GM19395 (cell line): Measurements from ENCODE around the gene SPOCK1.
"Not testable (repeated sequence)": the region's sequence is repeated elsewhere in the genome, so short reads cannot be mapped to it uniquely, and the experiment has no call there.

Experiments used
- ATAC-seq: cut with Tn5 transposase; IDR thresholded peaks from one replicate; pipeline ENCODE4 v1.9.1; 2021; ENCODE audit warnings: mild to moderate bottlenecking, moderate library complexity; ENCODE audit not compliant: unreplicated experiment

SPOCK1 gene

GRCh38 chr5:136999787-137000186 is 499.3 kb downstream of the SPOCK1 start:
- no peak for ATAC-seq

GRCh38 chr5:136998854-136999357 is 500.2 kb downstream of the SPOCK1 start:
- no peak for ATAC-seq

GRCh38 chr5:136994154-136994553 is 505.0 kb downstream of the SPOCK1 start:
- ATAC-seq, result no peak

- ATAC-seq, result no peak
Observed at GRCh38 chr5:136992796-136993489, 506.2 kb downstream of the SPOCK1 start.

- no peak for ATAC-seq
Observed at GRCh38 chr5:136985785-136986475, 513.2 kb downstream of the SPOCK1 start.

- ATAC-seq, result no peak
Observed at GRCh38 chr5:136984772-136985446, 514.2 kb downstream of the SPOCK1 start.

- ATAC-seq, result no peak
Observed at GRCh38 chr5:136981936-136982335, 517.2 kb downstream of the SPOCK1 start.

- no peak for ATAC-seq
Observed at GRCh38 chr5:136979131-136979530, 520.0 kb downstream of the SPOCK1 start.

GRCh38 chr5:136963504-136963903 is 535.6 kb downstream of the SPOCK1 start:
- ATAC-seq, result no peak

GRCh38 chr5:136957428-136957827 is 541.7 kb downstream of the SPOCK1 start:
- no peak for ATAC-seq

- not testable (repeated sequence) for ATAC-seq
Observed at GRCh38 chr5:136954142-136954541, 545.0 kb downstream of the SPOCK1 start.

- not testable (repeated sequence) for ATAC-seq
Observed at GRCh38 chr5:136953346-136954069, 545.6 kb downstream of the SPOCK1 start.

GRCh38 chr5:136927571-136927970 is 571.6 kb downstream of the SPOCK1 start:
- ATAC-seq, result no peak

GRCh38 chr5:136926073-136926472 is 573.1 kb downstream of the SPOCK1 start:
- no peak for ATAC-seq
